OCI-LY7 (cell line): Measurements from ENCODE around the gene PPM1F. TPM values are rescaled to one million over a fixed set of nuclear protein-coding genes. Genes with fewer than 3 reads are reported as not detected.

Source experiments
- BruUV-seq: library from RNA; stranded (reverse); fragments of 400-500 nt; replicated peaks from 2 replicates; lab custom pipeline; 2021; lab: Mats Ljungman, UMichigan
- CTCF ChIA-PET: fragments of 300-600 bp; sonication (Branson Sonifier 250); formaldehyde crosslinking; loops from one replicate; lab custom pipeline; 2022; ENCODE audit warnings: antibody characterized with exemption; ENCODE audit not compliant: unreplicated experiment; lab: Charles Lee
- POLR2A ChIA-PET: fragments of 300-600 bp; sonication (Branson Sonifier 250); formaldehyde crosslinking; loops from one replicate; lab custom pipeline; 2022; ENCODE audit warnings: antibody characterized with exemption; lab: Charles Lee
- DNase-seq: peaks from one replicate; pipeline ENCODE4 v3.0.0-alpha.2; 2015; ENCODE audit warnings: low spot score
- H2AFZ ChIP-seq: fragments of 200-600 bp; sonication (generic), shearing (Covaris generic); 2 replicates; pipeline ENCODE4 v1.6.1; 2014; ENCODE audit warnings: mild to moderate bottlenecking, antibody characterized with exemption, low read length, moderate library complexity
- H3K27ac ChIP-seq: fragments of 200-600 bp; sonication (generic); 2 replicates; pipeline ENCODE4 v1.5.1; 2014; ENCODE audit warnings: mixed run types, low read depth, mild to moderate bottlenecking, moderate library complexity, low read length, inconsistent platforms; ENCODE audit not compliant: poor library complexity, severe bottlenecking
- H3K36me3 ChIP-seq: fragments of 200-600 bp; sonication (generic); 2 replicates; pipeline ENCODE4 v1.6.1; 2014; ENCODE audit warnings: mild to moderate bottlenecking, antibody characterized with exemption, low read length, moderate library complexity, mixed read lengths; ENCODE audit not compliant: insufficient read depth
- H3K4me1 ChIP-seq: fragments of 200-600 bp; sonication (generic); 2 replicates; pipeline ENCODE4 v1.5.1; 2014; ENCODE audit warnings: mild to moderate bottlenecking, low read length; ENCODE audit not compliant: insufficient read depth, poor library complexity, severe bottlenecking
- H3K4me2 ChIP-seq: fragments of 200-600 bp; sonication (generic); 2 replicates; pipeline ENCODE4 v1.6.1; 2014; ENCODE audit warnings: mild to moderate bottlenecking, low read length
- H3K4me3 ChIP-seq: fragments of 200-600 bp; sonication (generic); 2 replicates; pipeline ENCODE4 v1.5.1; 2014; ENCODE audit warnings: mild to moderate bottlenecking, low read depth, low read length; ENCODE audit not compliant: poor library complexity, severe bottlenecking
- H3K79me2 ChIP-seq: fragments of 200-600 bp; sonication (generic); 2 replicates; pipeline ENCODE4 v1.6.1; 2016; ENCODE audit warnings: low read depth, mild to moderate bottlenecking, low read length, moderate library complexity, mixed read lengths; ENCODE audit not compliant: insufficient read depth
- H3K9me2 ChIP-seq: fragments of 200-600 bp; sonication (generic); 2 replicates; pipeline ENCODE4 v1.6.1; 2016; ENCODE audit warnings: mild to moderate bottlenecking, low read length, mixed read lengths; ENCODE audit not compliant: insufficient read depth
- H3K9me3 ChIP-seq: fragments of 200-600 bp; sonication (generic); 2 replicates; pipeline ENCODE4 v1.6.1; 2014; ENCODE audit warnings: mild to moderate bottlenecking, mixed run types, low read length, mixed read lengths
- H4K20me1 ChIP-seq: fragments of 200-600 bp; sonication (generic); 2 replicates; pipeline ENCODE4 v1.6.1; 2014; ENCODE audit warnings: mild to moderate bottlenecking, antibody characterized with exemption, low read length, moderate library complexity, mixed read lengths; ENCODE audit not compliant: insufficient read depth
- CTCF ChIP-seq: fragments of 200-600 bp; sonication (generic); conservative IDR thresholded peaks from 2 replicates; pipeline ENCODE4 v1.5.1; 2014; ENCODE audit warnings: mild to moderate bottlenecking, antibody characterized with exemption, low read length, moderate library complexity, mixed read lengths
- EZH2phosphoT487 ChIP-seq: fragments of 200-600 bp; sonication (generic); IDR thresholded peaks from 2 replicates; pipeline ENCODE4 v1.6.1; 2018; ENCODE audit warnings: low read depth, borderline replicate concordance, mild to moderate bottlenecking, mixed run types, antibody characterized with exemption, low read length, moderate library complexity, mixed read lengths
- intact Hi-C: fragments of 100-400 bp; cut with micrococcal nuclease; formaldehyde crosslinking; loops from one replicate; pipeline ENCODE4 v1.10.0; 2022; ENCODE audit not compliant: unreplicated experiment
- total RNA-seq, 2 experiments: library from RNA; depleted of rRNA in 1 of 2; stranded (reverse); fragments of >200 nt in 1 of 2; shearing (Covaris generic) in 1 of 2; gene quantifications; 2 replicates each; pipeline ENCODE4 v1.2.3, GENCODE V29; 2014 to 2022

PPM1F gene
- total RNA-seq, 2 experiments from 2014 or later: 21.7 to 27.2 TPM

- peaks cover 4% of the 10 kb centered on the region; the same call in 1 of the 2 replicates for H3K36me3 ChIP-seq
- no peak overlapping the region for H2AFZ ChIP-seq
- no peaks in the 10 kb centered on the region for H3K9me2 ChIP-seq
- H3K79me2 ChIP-seq: no peaks in the 10 kb centered on the region
- no peak overlapping the region for H3K27ac ChIP-seq
- POLR2A ChIA-PET: interaction anchor here (0.7 to 0.8 kb wide), 2 partner anchors 33 to 98 kb away, joined by 3 read pairs; no protein-coding TSS in a partner anchor
- H3K4me1 ChIP-seq: peaks cover 8% of the 10 kb centered on the region
- no peaks in the 10 kb centered on the region for H3K9me3 ChIP-seq
- no peaks in the 10 kb centered on the region for H4K20me1 ChIP-seq
- CTCF ChIA-PET: no interaction called here
- intact Hi-C loops: no loop called here
- no peak overlapping the region for H3K4me3 ChIP-seq
- no peak for TF ChIP-seq CTCF
- no peak for TF ChIP-seq EZH2phosphoT487
- DNase-seq: no peak
- no TSS peak for BruUV-seq
- H3K4me2 ChIP-seq: no peak overlapping the region
These were observed 6.3 kb downstream of the PPM1F start for GRCh38 chr22:21946262-21946925.

DNA sequence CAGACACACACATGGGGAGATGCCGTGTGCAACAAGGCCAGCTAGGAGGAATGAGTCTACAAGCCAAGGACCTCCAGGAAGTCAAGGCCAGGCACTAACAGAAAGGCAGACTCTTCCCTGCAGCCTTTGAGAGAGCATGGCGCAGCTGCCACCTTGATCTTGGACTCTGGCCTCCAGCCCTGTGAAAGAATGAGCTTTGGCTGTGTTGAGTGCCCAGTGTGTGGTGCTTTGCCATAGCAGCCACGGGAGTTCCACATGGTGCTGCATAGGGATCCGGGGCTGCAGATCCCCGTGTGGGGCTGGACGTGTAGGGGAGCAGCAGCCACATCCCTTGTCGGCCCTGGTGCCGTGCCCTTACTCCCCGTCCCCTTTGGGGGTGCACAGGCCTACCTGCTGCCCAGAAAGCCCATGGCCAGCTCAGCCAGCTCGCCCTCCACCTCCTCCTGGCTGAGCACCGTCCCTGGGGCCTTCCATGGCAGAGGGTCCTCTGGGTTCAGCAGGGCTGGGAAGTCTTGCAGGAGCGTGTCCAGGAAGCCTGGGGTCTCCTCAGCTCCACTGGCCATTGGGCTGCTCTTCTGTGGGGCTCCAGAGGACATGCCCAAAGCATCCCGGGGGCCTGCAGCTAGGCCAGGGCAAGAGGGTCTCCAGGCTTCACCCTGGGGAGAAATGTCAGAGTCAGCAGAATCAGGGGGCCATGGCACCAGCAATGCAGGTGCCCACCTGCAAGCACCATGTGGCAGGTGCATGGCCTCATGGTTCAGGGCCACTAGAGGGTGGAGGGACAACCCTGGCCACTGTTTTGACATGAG lies 7.0 kb downstream of the PPM1F start:
- ChIA-PET CTCF (interaction anchor here (0.6 to 0.7 kb wide), 2 partner anchors 61 to 238 kb away, joined by 3 to 4 read pairs; no protein-coding TSS in a partner anchor), POLR2A (interaction anchor here (0.7 to 0.8 kb wide), 2 partner anchors 34 to 99 kb away, joined by 3 read pairs; no protein-coding TSS in a partner anchor)
- Histone ChIP-seq H3K4me1 (peaks cover 8% of the 10 kb centered on the region), H3K4me2 (no peak overlapping the region), H3K27ac (no peak overlapping the region), H3K36me3 (peaks cover 4% of the 10 kb centered on the region; the same call in 1 of the 2 replicates), H4K20me1 (no peaks in the 10 kb centered on the region), H3K9me2 (no peaks in the 10 kb centered on the region), H3K9me3 (no peaks in the 10 kb centered on the region), H3K79me2 (no peaks in the 10 kb centered on the region), H2AFZ (no peak overlapping the region), H3K4me3 (no peak overlapping the region)
- DNase-seq: no peak
- TF ChIP-seq CTCF (no peak), EZH2phosphoT487 (no peak)
- BruUV-seq: no TSS peak
- intact Hi-C loops: no loop called here
